ENCODE measurements around the gene CEP120.

Gene CEP120

GRCh38 chr5:123398058-123398733, 25.0 kb downstream of the CEP120 start:
- ATAC-seq (ENCODE audit: low read depth) (no peak), DNase-seq (ENCODE audit: low spot score) (no peak)
- H3K27ac ChIP-seq (ENCODE audit: poor library complexity, severe bottlenecking): no peak overlapping the region
- H3K4me3 ChIP-seq (ENCODE audit: severe bottlenecking): no peak overlapping the region
- no peaks in the 10 kb centered on the region for H3K4me1 ChIP-seq (ENCODE audit: insufficient read depth, poor library complexity, severe bottlenecking)
- H3K9me3 ChIP-seq (ENCODE audit: severe bottlenecking): no peaks in the 10 kb centered on the region
- H3K27me3 ChIP-seq (ENCODE audit: insufficient read depth, poor library complexity, severe bottlenecking): no peaks in the 10 kb centered on the region
- peaks cover 74% of the 10 kb centered on the region for H3K36me3 ChIP-seq (ENCODE audit: low read depth)
- TF ChIP-seq, protein P1, sequence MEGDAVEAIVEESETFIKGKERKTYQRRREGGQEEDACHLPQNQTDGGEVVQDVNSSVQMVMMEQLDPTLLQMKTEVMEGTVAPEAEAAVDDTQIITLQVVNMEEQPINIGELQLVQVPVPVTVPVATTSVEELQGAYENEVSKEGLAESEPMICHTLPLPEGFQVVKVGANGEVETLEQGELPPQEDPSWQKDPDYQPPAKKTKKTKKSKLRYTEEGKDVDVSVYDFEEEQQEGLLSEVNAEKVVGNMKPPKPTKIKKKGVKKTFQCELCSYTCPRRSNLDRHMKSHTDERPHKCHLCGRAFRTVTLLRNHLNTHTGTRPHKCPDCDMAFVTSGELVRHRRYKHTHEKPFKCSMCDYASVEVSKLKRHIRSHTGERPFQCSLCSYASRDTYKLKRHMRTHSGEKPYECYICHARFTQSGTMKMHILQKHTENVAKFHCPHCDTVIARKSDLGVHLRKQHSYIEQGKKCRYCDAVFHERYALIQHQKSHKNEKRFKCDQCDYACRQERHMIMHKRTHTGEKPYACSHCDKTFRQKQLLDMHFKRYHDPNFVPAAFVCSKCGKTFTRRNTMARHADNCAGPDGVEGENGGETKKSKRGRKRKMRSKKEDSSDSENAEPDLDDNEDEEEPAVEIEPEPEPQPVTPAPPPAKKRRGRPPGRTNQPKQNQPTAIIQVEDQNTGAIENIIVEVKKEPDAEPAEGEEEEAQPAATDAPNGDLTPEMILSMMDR (IDR thresholded peaks at IDR 0.05; ENCODE audit: poor library complexity, severe bottlenecking): no peak

DNA sequence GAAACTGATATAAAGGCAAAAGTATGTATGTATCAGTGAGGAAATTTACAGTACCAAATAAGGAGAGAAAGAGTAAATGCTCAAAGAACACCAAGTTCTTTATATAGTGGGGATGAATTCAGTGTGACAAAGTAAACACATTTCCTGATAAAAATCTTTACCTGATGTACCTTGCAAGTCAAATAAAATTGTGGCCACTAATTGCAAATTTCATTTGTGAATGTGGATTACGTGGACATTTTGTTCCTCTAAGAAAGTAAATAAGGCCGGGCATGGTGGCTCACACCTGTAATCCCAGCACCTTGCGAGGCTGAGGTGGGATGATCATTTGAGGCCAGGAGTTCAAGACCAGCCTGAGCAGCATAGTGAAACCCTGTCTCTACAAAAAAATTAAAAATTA, 25.7 kb downstream of the CEP120 start:
- Histone ChIP-seq H3K27me3 (ENCODE audit: insufficient read depth, poor library complexity, severe bottlenecking) (no peaks in the 10 kb centered on the region), H3K36me3 (ENCODE audit: low read depth) (peaks cover 74% of the 10 kb centered on the region), H3K27ac (ENCODE audit: poor library complexity, severe bottlenecking) (no peak overlapping the region), H3K4me3 (ENCODE audit: severe bottlenecking) (no peak overlapping the region), H3K4me1 (ENCODE audit: insufficient read depth, poor library complexity, severe bottlenecking) (no peaks in the 10 kb centered on the region), H3K9me3 (ENCODE audit: severe bottlenecking) (no peaks in the 10 kb centered on the region)
- ATAC-seq (ENCODE audit: low read depth) (no peak), DNase-seq (ENCODE audit: low spot score) (no peak)
- TF ChIP-seq, protein P1 (IDR thresholded peaks at IDR 0.05; ENCODE audit: poor library complexity, severe bottlenecking): no peak

DNA sequence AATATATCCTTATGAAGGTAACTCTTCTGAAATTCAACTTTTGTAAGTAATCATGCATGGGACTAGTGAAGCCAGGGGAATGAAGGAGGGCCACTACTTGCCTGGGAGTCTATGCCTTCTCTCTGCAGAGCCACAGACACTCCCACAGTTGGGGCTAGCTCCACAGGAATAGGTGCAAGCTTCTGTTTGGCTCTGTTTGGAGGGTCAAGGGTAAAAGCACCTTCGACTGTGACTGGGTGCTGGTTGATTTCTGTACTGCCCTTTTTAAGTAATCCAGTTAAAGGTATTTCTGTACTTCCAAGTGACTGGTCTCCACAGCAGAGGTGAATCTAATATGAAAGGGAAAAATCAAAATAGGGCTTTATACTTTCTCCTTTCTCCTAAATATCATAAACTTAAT, 32.2 kb downstream of the CEP120 start:
- Histone ChIP-seq H3K36me3 (ENCODE audit: low read depth) (peaks cover 88% of the 10 kb centered on the region), H3K27ac (ENCODE audit: poor library complexity, severe bottlenecking) (no peak overlapping the region)

DNA sequence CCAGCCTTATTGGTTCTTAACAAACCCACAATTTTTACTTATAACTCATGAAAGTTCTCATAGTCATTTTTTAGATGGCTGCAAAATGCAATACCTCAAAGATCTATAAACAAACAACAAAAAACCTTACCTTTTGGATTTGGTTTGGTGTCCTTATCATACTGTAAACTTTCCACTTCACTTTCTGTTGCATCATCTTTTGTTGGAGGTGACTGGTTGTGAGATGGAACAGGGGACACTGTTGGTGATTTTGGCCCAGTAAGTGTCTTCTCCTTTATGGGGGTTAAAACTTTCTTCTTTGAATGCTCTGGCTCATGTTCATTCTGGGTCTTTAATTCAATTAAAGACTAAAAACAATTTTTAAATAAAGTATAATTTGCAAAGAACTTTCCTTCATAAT, 33.4 kb downstream of the CEP120 start:
- Histone ChIP-seq H3K27me3 (ENCODE audit: insufficient read depth, poor library complexity, severe bottlenecking) (no peaks in the 10 kb centered on the region), H3K36me3 (ENCODE audit: low read depth) (peaks cover 90% of the 10 kb centered on the region), H3K4me1 (ENCODE audit: insufficient read depth, poor library complexity, severe bottlenecking) (no peaks in the 10 kb centered on the region), H3K9me3 (ENCODE audit: severe bottlenecking) (no peaks in the 10 kb centered on the region), H3K27ac (ENCODE audit: poor library complexity, severe bottlenecking) (no peak overlapping the region), H3K4me3 (ENCODE audit: severe bottlenecking) (no peak overlapping the region)
- TF ChIP-seq, protein P1 (IDR thresholded peaks at IDR 0.05; ENCODE audit: poor library complexity, severe bottlenecking): no peak
- DNase-seq (ENCODE audit: low spot score) (no peak), ATAC-seq (ENCODE audit: low read depth) (no peak)

More for the DNA sequence above, 32.2 kb downstream of the CEP120 start:
- DNase-seq (ENCODE audit: low spot score) (no peak), ATAC-seq (ENCODE audit: low read depth) (no peak)
- Histone ChIP-seq H3K9me3 (ENCODE audit: severe bottlenecking) (no peaks in the 10 kb centered on the region), H3K4me3 (ENCODE audit: severe bottlenecking) (no peak overlapping the region), H3K4me1 (ENCODE audit: insufficient read depth, poor library complexity, severe bottlenecking) (no peaks in the 10 kb centered on the region), H3K27me3 (ENCODE audit: insufficient read depth, poor library complexity, severe bottlenecking) (no peaks in the 10 kb centered on the region)
- TF ChIP-seq, protein P1 (IDR thresholded peaks at IDR 0.05; ENCODE audit: poor library complexity, severe bottlenecking): no peak

DNA sequence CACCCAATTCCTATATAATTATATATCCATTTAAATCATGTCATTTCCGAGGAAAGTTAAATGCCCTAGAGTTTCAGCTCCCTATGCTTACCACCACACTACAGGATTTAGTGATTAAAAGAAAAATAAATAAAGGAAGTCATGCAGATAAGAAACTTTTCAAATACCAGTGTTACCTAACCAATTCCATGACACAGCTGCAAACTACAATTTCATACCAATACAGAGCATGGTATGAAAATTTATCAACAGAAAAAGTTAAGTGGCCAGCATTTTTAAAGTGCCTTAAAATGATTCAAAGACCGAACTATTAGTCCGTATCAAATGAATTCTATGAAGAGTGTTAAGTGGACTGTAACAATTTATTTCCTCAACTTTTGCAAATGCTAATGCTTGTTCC, 35.9 kb downstream of the CEP120 start:
- H3K36me3 ChIP-seq (ENCODE audit: low read depth): peaks cover 93% of the 10 kb centered on the region
- no peaks in the 10 kb centered on the region for H3K9me3 ChIP-seq (ENCODE audit: severe bottlenecking)

More for the DNA sequence above, 35.9 kb downstream of the CEP120 start:
- H3K27me3 ChIP-seq (ENCODE audit: insufficient read depth, poor library complexity, severe bottlenecking): no peaks in the 10 kb centered on the region
- no peak overlapping the region for H3K4me3 ChIP-seq (ENCODE audit: severe bottlenecking)
- ATAC-seq (ENCODE audit: low read depth): no peak
- no peaks in the 10 kb centered on the region for H3K4me1 ChIP-seq (ENCODE audit: insufficient read depth, poor library complexity, severe bottlenecking)
- no peak for DNase-seq (ENCODE audit: low spot score)
- TF ChIP-seq, protein P1 (IDR thresholded peaks at IDR 0.05; ENCODE audit: poor library complexity, severe bottlenecking): no peak
- no peak overlapping the region for H3K27ac ChIP-seq (ENCODE audit: poor library complexity, severe bottlenecking)
